DMS114 treated with DMSO at 0.1 percent for 48 hours (cell line): ENCODE data around the gene RNASE7.

ENCODE experiments used
- DNase-seq: peaks from one replicate; lab custom pipeline; 2025; ENCODE audit not compliant: unreplicated experiment; lab: John Stamatoyannopoulos, UW

Gene RNASE7

DNA sequence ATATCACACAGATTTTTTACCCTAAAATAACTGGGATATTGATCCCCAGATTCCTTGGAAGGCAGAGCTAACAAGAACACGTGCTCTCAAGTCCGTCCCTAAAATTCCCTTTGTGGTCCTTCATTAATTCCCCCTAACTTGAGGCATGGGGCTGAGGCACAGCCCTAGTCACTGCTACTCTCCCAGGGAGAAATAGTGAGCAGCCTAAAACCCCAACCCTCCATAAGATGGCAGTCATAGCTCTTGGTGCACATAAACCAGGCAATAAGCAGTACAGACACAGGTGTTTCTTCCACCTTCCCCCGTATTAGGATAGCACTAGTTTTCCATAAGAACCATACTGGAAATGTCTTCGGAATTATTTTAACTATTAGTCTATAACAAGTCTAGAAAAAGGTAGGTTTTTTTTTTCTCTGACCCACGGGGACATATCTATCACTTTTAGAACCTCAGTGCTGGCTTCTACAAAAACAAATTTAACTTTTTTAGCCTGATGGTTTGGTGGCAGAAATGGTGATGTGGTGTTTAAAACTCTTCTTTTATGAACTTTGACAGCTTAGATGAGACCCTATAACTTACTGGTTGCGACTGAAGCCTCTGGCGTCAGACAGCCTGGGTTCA, 24.8 kb downstream of the RNASE7 start:
- DNase-seq: peak; percentile 14

DNA sequence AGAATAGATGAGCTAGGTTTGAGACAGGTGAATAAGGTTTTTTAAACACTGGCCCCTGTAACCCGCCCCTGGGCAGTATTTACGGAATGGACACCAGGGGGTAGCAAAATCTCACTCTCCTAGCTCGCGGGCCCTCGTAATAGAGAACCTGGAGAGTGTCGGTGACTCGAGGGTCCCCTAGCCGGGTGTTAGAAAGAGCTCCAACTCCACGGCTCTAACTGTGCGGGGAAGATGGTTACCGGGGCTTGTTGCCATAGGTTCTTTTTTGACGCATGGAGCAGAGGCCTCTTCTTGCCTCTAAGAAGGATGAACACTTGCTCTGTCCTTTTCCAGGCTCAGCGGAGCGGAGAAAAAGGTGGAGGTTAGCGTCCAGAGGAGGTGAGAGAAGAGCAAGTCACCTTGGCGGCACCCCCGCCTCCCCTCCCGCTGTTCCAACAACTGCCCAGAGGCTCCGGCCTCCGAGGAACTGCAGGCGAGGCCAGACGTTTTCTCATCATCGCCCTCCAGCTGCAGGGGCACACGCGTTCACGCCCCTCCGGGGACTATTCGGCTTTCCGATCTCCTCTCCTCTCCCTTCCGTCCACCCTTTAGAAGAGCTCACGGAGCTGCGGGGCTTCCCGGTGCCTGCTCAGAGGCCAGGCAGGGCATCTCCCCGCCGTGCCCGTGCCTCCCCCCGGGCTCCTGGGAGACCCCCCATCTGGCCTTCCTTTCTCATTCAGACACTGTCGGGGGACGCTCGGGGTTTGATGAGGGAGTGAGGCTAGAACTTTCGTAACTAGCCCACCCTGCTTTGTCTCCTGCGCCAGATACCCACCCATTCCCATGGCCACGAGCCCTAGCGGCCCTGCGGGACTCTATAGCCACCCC, 26.6 kb downstream of the RNASE7 start:
- DNase-seq: peak; percentile 45

DNA sequence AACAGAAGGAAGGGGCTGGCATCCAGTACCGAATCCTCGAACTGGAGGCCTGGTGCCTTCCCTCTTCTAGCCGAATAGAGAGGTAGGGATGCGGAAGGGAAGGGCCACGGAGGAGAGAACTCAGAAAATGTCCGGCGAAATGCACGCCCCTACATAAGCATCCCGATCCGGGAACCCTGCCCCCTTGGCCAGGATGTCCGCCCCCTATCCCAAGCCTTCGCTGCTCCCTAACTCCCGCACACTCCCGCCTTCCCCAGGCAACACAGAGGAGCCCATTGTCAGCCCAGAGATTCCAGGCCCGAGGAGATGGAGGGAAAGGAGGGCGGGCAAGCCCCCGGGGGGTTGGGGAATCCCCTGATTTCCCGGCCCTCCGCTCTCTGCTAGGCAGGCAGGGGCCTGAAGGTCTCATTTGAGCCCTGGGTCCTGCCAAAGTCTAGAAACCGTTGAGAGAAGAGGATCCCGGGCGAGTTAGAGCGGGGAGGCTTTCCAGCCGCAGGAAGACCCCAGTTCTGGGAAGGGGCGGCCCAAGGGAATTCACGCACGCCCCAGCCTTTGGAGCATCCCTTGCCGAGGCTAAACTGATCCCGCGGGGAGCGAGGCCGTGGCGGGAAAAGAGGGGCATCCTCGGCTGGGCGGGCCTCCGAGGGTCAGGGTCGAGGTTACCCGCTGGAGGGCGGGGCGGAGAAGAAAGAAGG, 27.4 kb downstream of the RNASE7 start:
- DNase-seq: no peak

DNA sequence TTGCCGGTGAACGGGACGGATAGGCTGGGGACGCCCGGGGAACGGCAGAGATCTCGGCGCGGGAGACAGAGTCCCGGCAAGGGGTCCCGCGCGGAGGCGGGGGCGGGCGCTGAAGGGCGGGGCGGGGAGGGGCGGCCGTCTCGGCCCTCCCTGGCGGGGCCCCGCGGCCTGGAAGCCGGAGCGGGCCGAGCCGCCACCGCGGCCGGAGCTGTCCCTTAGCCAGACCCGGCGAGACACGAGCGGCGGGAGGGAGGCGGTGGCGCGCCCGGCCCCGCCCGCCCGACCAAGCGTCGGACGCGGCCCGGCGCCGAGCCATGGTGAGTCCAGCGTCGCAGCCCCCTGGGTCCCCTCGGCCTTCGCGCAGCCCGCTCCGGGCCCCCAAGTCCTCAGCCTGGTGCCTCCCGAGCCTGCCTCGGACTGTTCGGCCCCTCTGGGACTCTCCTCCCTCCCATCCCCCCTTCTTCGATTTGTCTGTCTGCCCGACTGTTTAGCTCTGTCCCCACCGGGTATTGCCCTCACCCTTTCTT, 28.0 kb downstream of the RNASE7 start, which contains the start of gene ARHGEF40:
TSS of gene ARHGEF40 (plus strand) at position 222 of the 527 bp plus-strand sequence. CDS start at position 315, 93 bp downstream.
- DNase-seq: no peak

DNA sequence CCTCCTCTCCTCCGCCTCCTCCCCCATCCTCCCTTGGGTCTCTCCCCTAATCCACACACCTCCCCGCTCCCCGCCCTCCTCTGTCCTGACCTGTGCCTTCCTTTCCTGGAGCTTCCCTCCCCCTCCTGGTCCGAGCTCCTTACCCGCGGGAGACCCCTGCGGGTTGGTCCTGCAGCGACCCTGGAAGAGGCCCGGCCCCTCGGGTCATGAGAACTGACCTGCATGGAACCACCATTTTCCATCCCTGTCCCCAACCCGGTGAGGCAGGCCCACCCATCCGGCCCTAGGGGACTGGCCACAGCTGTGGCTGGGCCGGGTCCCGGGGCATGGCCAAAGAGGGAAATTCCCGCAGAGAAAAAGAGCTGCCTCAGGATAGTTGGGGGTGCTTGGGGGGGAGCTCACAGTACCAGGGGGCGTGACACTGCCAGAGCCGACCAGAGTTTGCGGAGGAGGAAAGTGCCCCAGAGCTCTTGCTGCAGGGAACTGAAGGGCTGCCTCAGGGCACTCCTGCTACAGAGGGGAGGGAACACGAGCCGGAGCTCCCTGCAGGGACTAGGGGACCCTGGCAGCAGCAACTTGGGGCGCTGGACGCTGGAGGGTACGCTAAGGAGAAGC, 28.6 kb downstream of the RNASE7 start:
- DNase-seq: peak; percentile 9

DNA sequence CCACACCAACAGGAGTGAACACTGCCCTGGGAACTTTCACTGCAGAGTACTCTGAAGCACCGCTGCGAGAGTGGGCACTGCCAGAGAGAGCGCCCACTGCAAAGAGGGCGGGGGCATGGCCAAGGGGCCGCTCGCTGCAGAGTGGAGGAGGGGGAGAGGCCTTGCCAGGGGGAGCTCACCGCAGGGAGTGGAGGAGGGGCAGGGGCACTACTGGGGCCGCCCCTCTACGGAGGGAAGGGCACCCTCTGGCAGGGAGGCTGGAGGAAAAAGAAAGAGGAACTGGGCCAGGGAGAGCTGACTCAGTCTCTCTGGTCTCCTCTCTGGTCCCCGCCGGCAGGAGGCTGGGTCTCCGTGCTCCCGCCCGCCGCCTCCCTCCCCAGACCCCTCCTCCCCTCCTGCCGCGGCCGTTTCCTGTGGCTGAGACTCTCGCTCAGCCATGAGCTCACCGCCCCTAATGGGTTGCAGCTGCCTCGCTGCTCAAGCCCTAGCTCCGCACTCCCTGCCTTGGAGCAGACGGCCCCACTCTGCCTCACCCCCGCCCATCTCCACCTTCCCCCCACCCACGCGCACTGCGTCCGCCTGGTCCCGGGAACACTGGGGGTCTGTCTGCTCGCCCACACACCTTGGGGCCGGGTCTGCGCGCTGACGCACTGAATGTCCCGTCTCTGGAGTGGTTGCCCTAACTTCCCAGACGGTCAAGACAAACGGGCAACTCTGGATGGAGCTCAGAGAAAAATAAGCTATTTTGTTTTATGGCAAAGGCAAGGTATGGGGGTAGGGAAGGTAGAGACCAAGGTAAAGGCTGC, 29.3 kb downstream of the RNASE7 start:
- DNase-seq: no peak

DNA sequence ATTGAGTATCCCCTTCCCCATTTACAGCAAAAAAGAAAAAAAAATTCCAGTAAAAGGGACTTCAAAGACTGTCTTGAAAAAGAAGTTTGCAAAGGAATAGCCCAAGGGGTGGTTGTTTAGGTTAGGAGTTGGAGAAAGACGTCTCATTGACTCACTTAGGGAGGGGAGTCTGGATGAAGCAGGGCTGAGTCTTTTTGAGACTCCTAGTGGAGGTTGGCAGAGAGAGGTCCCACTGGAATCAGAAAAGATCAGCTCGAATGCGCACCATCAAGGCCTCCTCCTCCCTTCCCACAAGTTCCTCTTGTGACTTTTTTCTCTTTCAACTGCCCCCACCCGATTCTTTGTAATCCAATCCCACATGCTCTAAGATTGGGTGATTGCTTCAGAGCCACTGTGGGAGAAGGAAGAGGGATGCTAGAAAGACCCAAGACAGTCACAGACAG, 29.9 kb downstream of the RNASE7 start:
- no peak for DNase-seq

- no peak for DNase-seq
Measured at GRCh38 chr14:21072781-21073339, 30.7 kb downstream of the RNASE7 start.

DNA sequence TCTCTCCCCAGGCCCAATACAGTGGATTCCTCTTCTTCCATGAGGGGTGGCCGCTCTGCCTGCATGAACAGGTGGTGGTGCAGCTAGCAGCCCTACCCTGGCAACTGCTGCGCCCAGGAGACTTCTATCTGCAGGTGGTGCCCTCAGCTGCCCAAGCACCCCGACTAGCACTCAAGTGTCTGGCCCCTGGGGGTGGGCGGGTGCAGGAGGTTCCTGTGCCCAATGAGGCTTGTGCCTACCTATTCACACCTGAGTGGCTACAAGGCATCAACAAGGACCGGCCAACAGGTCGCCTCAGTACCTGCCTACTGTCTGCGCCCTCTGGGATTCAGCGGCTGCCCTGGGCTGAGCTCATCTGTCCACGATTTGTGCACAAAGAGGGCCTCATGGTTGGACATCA, 31.8 kb downstream of the RNASE7 start:
- no peak for DNase-seq

- DNase-seq: no peak
Measured at GRCh38 chr14:21074398-21075272, 32.5 kb downstream of the RNASE7 start.

DNA sequence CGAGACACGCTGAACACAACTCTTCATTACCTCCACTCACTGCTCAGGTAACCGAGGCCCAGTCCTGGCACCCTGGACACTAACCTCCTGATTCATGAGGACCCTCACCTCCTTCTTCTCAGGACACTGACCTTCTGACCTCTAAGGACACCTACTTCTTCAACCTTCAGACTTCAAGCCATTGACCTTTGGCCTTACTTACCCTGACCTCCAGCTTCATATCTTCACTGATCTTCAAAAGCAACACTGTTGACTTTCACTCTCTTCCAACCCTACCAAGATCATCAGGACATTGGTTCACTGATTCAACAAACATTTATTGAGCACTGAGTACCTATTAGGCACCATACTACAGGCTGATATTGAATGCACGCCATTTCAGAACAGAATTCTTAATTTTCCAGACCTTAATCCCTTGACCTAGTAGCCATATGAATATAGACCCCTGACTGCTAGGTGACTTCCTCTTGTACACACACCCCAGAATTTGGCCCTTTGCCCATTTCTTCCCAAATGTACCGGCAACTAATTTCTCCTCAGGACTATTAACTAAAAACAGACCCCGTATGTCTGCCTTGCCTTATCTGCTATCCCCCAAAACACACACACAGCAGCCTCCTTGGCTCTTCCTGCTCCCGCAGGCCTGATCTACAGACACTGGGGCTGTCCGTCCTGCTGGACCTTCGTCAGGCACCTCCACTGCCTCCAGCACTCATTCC, 33.7 kb downstream of the RNASE7 start:
- DNase-seq: no peak

DNA sequence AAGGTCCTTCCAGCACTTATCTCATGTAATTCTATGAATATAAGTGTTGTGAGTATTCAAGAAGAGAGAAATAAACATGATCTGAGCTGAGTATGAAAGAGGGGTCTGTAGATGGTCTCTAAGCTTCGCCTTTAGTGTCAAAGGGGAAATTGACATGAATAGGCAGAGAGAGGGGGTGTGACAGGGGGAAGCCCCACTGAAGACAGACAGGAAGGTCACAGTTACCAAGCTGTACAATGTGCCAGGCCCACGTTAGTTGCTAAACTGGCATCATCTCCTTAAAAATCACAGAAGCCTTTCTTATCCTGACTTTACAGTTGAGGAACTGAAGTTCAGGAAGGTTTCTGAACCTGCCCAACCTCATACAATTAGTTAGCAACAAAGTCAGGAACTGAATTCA, 35.5 kb downstream of the RNASE7 start:
- DNase-seq: no peak

GRCh38 chr14:21078287-21078686, 36.1 kb downstream of the RNASE7 start:
- DNase-seq: no peak

GRCh38 chr14:21078726-21079125, 36.6 kb downstream of the RNASE7 start:
- no peak for DNase-seq

- DNase-seq: no peak
Measured at GRCh38 chr14:21081521-21082142, 39.5 kb downstream of the RNASE7 start.

GRCh38 chr14:21083565-21084325, 41.6 kb downstream of the RNASE7 start:
- DNase-seq: no peak

DNA sequence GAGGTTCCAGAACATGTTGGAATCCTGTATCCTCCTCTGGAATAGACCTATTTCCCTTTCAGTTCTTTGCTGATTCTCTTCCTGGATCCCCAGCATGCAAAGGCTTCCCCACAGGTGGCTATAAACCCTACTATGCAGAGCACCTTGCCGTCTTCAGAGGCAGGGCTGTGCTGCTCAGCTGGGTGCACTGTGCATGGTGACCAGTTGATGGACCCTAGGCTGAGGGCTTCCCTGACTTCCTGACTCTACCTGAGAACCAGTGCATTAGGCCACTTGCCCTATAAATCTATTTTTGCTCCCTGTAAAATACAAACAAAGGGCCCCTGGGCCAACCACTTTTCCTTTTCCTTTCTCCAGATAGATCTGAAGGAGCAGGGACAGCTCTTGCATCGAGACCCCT, 42.2 kb downstream of the RNASE7 start:
- DNase-seq: no peak
